Suprapubic skin (tissue), 4 donors: ENCODE data around the gene HAPLN3. TPM values are rescaled to one million over a fixed set of nuclear protein-coding genes. Genes with fewer than 3 reads are reported as not detected.

Experiments
- DNase-seq, 2 donors: peaks; one replicate each; pipeline ENCODE4 v3.0.0-alpha.2; 2019; ENCODE audit warnings: low spot score in 2 of 2
- H3K27ac ChIP-seq: fragments of 200-600 bp; sonication (generic); one replicate; pipeline ENCODE4 v1.5.1; 2019
- H3K27me3 ChIP-seq: fragments of 200-600 bp; sonication (generic); one replicate; pipeline ENCODE4 v1.5.1; 2019
- H3K36me3 ChIP-seq: fragments of 200-600 bp; sonication (generic); one replicate; pipeline ENCODE4 v1.5.1; 2019
- H3K4me1 ChIP-seq: fragments of 200-600 bp; sonication (generic); one replicate; pipeline ENCODE4 v1.5.1; 2019
- H3K4me3 ChIP-seq: fragments of 200-600 bp; sonication (generic); one replicate; pipeline ENCODE4 v1.5.1; 2019; ENCODE audit warnings: mild to moderate bottlenecking
- H3K9me3 ChIP-seq: fragments of 200-600 bp; sonication (generic); one replicate; pipeline ENCODE4 v1.5.1; 2019
- CTCF ChIP-seq, 2 donors: fragments of 200-600 bp in 1 of 2; fragments of 450-650 bp in 1 of 2; sonication (generic) in 1 of 2; IDR thresholded peaks; one replicate each; pipeline ENCODE4 v1.5.1; 2016 to 2019; ENCODE audit warnings: antibody characterized with exemption in 2 of 2, mild to moderate bottlenecking in 1 of 2, moderate library complexity in 1 of 2
- EP300 ChIP-seq: sonication (generic); formaldehyde crosslinking; IDR thresholded peaks from one replicate; pipeline ENCODE4 v1.6.1; 2017; ENCODE audit warnings: antibody characterized with exemption
- POLR2A ChIP-seq, 2 donors: fragments of 450-650 bp; IDR thresholded peaks; one replicate each; pipeline ENCODE4 v1.6.1; 2017; ENCODE audit warnings: antibody characterized with exemption in 2 of 2, mild to moderate bottlenecking in 2 of 2, moderate library complexity in 2 of 2
- POLR2AphosphoS5 ChIP-seq, 3 donors: sonication (generic); formaldehyde crosslinking; IDR thresholded peaks; one replicate each; pipeline ENCODE4 v1.6.1; 2017; ENCODE audit warnings: antibody characterized with exemption in 3 of 3
- WGBS: methylation state at CpG from one replicate; pipeline ENCODE4 v1.1.5; 2018; 5-methylcytosine and 5-hydroxymethylcytosine counted together
- total RNA-seq, 4 donors: library from RNA; depleted of rRNA; stranded (reverse); fragments of >200 nt; gene quantifications; one replicate each; pipeline ENCODE4 v1.1.0, GENCODE V29; 2016

Gene HAPLN3
- total RNA-seq, 4 donors from 2014 or later, result 4.8 to 14.6 (median 8.9) TPM

GRCh38 chr15:88902846-88903245 lies 7.5 kb upstream of the HAPLN3 start:
- Histone ChIP-seq H3K27ac (no peak overlapping the region), H3K9me3 (no peaks in the 10 kb centered on the region), H3K4me3 (no peak overlapping the region), H3K4me1 (peaks cover 30% of the 10 kb centered on the region), H3K27me3 (no peaks in the 10 kb centered on the region), H3K36me3 (peaks cover 58% of the 10 kb centered on the region)
- TF ChIP-seq CTCF (IDR thresholded peaks at IDR 0.05) (no peak), EP300 (no peak), POLR2A (IDR thresholded peaks at IDR 0.05) (no peak), POLR2AphosphoS5 (IDR thresholded peaks at IDR 0.05) (no peak)
- no peak for DNase-seq
- WGBS, result 94% methylated on average over 2 of the region's 2 CpGs

GRCh38 chr15:88902221-88902835 lies 7.0 kb upstream of the HAPLN3 start:
- no peaks in the 10 kb centered on the region for H3K27me3 ChIP-seq
- WGBS, result 75% methylated on average over 6 of the region's 6 CpGs
- peaks cover 53% of the 10 kb centered on the region for H3K36me3 ChIP-seq
- DNase-seq, result no peak
- H3K9me3 ChIP-seq, result no peaks in the 10 kb centered on the region
- H3K4me1 ChIP-seq, result peaks cover 32% of the 10 kb centered on the region
- no peak for TF ChIP-seq POLR2A (IDR thresholded peaks at IDR 0.05)
- TF ChIP-seq POLR2AphosphoS5 (IDR thresholded peaks at IDR 0.05), result no peak
- no peak for TF ChIP-seq EP300
- TF ChIP-seq CTCF (IDR thresholded peaks at IDR 0.05), result no peak
- no peak overlapping the region for H3K27ac ChIP-seq
- no peak overlapping the region for H3K4me3 ChIP-seq

- Histone ChIP-seq H3K27me3 (no peaks in the 10 kb centered on the region), H3K9me3 (no peaks in the 10 kb centered on the region), H3K4me3 (no peak overlapping the region), H3K4me1 (peaks cover 36% of the 10 kb centered on the region), H3K36me3 (peaks cover 46% of the 10 kb centered on the region), H3K27ac (no peak overlapping the region)
- no peak for DNase-seq
- WGBS, result 98% methylated on average over 5 of the region's 15 CpGs
- no peak for TF ChIP-seq CTCF (IDR thresholded peaks at IDR 0.05)
- TF ChIP-seq POLR2AphosphoS5 (IDR thresholded peaks at IDR 0.05), result no peak
- TF ChIP-seq EP300, result no peak
- TF ChIP-seq POLR2A (IDR thresholded peaks at IDR 0.05), result no peak
These were observed 6.3 kb upstream of the HAPLN3 start for GRCh38 chr15:88901508-88902220.

- Histone ChIP-seq H3K9me3 (no peaks in the 10 kb centered on the region), H3K36me3 (peaks cover 40% of the 10 kb centered on the region), H3K27ac (no peak overlapping the region), H3K4me3 (no peak overlapping the region), H3K4me1 (peaks cover 42% of the 10 kb centered on the region), H3K27me3 (no peaks in the 10 kb centered on the region)
- WGBS, result 80% methylated on average over 5 of the region's 5 CpGs
- TF ChIP-seq EP300, result no peak
- TF ChIP-seq CTCF (IDR thresholded peaks at IDR 0.05), result no peak
- TF ChIP-seq POLR2A (IDR thresholded peaks at IDR 0.05), result no peak
- no peak for TF ChIP-seq POLR2AphosphoS5 (IDR thresholded peaks at IDR 0.05)
- DNase-seq, result no peak
These were observed 5.7 kb upstream of the HAPLN3 start for GRCh38 chr15:88900982-88901418.

GRCh38 chr15:88900309-88900981 lies 5.1 kb upstream of the HAPLN3 start:
- no peak overlapping the region for H3K4me3 ChIP-seq
- peaks cover 41% of the 10 kb centered on the region for H3K4me1 ChIP-seq
- WGBS, result 77% methylated on average over 12 of the region's 12 CpGs
- H3K27me3 ChIP-seq, result no peaks in the 10 kb centered on the region
- TF ChIP-seq POLR2AphosphoS5 (IDR thresholded peaks at IDR 0.05) (no peak), CTCF (IDR thresholded peaks at IDR 0.05) (no peak), EP300 (no peak), POLR2A (IDR thresholded peaks at IDR 0.05) (no peak)
- no peak for DNase-seq
- H3K9me3 ChIP-seq, result no peaks in the 10 kb centered on the region
- peaks cover 35% of the 10 kb centered on the region for H3K36me3 ChIP-seq
- peak overlapping the region; percentile 19 for H3K27ac ChIP-seq
